ENCODE data around the gene OR10J5.

DNA sequence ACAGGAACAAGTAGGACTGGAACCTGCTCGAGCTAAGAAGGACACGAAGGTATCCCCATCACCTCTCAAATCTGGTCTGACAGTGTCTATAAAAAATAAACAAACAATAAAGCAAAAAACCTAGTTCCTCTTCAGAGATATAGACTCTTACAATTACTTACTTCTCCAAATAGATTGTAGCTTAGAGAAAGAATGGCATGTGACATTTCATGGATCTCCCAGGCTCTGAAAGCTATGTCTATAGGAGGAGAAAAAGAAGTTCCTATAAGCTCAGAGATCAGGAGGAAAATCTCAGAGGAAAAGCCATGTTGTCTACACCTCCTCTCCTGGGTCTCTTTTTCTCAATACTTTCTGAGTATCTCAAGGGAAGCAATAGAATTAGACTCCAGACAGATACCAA is 12.3 kb upstream of the OR10J5 start:
- TF ChIP-seq, protein P1, sequence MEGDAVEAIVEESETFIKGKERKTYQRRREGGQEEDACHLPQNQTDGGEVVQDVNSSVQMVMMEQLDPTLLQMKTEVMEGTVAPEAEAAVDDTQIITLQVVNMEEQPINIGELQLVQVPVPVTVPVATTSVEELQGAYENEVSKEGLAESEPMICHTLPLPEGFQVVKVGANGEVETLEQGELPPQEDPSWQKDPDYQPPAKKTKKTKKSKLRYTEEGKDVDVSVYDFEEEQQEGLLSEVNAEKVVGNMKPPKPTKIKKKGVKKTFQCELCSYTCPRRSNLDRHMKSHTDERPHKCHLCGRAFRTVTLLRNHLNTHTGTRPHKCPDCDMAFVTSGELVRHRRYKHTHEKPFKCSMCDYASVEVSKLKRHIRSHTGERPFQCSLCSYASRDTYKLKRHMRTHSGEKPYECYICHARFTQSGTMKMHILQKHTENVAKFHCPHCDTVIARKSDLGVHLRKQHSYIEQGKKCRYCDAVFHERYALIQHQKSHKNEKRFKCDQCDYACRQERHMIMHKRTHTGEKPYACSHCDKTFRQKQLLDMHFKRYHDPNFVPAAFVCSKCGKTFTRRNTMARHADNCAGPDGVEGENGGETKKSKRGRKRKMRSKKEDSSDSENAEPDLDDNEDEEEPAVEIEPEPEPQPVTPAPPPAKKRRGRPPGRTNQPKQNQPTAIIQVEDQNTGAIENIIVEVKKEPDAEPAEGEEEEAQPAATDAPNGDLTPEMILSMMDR (conservative IDR thresholded peaks at IDR 0.05; ENCODE audit: low read length) = no peak
- TF ChIP-seq EZH2phosphoT487 (IDR thresholded peaks at IDR 0.05; ENCODE audit: borderline replicate concordance, low read depth, low read length) = no peak

Measured in OCI-LY7 (cell line).